GM12892 (cell line): ENCODE results near the gene TSPO.

Source experiments
- POLR2A ChIP-seq: IDR thresholded peaks from 2 replicates; pipeline ENCODE4 v1.6.1; 2011; ENCODE audit warnings: low read depth, low read length, control low read depth
- POLR2AphosphoS5 ChIP-seq: IDR thresholded peaks from 2 replicates; pipeline ENCODE4 v1.6.1; 2011; ENCODE audit warnings: low read depth, low read length, control low read depth

GRCh38 chr22:43182118-43182517 is 30.8 kb downstream of the TSPO start:
- TF ChIP-seq POLR2A, result no peak
- TF ChIP-seq POLR2AphosphoS5, result no peak
